Measurements from ENCODE around the gene MYLK. TPM values are rescaled to one million over a fixed set of nuclear protein-coding genes. Genes with fewer than 3 reads are reported as not detected.
"Not testable (repeated sequence)": the region's sequence is repeated elsewhere in the genome, so short reads cannot be mapped to it uniquely, and the experiment has no call there.

The MYLK gene
- total RNA-seq, 2 experiments from 2014 or later: 0.22 TPM; not detected in 1

GRCh38 chr3:123722021-123722420, 162.1 kb downstream of the MYLK start:
- H3K36me3 Mint-ChIP-seq (ENCODE audit: low read depth): no peaks in the 10 kb centered on the region
- CTCF ChIA-PET: no interaction called here
- H3K4me3 ChIP-seq (ENCODE audit: low read length): no peak overlapping the region
- POLR2A ChIA-PET: no interaction called here
- H3K27me3 Mint-ChIP-seq: peaks cover 6% of the 10 kb centered on the region
- no peaks in the 10 kb centered on the region for H3K36me3 ChIP-seq (ENCODE audit: insufficient read depth, low read length)
- no peak for DNase-seq
- ATAC-seq (ENCODE audit: poor library complexity): no peak
- no peaks in the 10 kb centered on the region for H3K9me3 ChIP-seq (ENCODE audit: control insufficient read depth in 1 of 2, insufficient read depth in 1 of 2, low read length in 2 of 2)
- H3K27me3 ChIP-seq (ENCODE audit: control insufficient read depth in 1 of 2, insufficient read depth in 2 of 2, low read length in 2 of 2): peaks cover 3 to 4% of the 10 kb centered on the region in 2 experiments
- H3K4me1 ChIP-seq (ENCODE audit: insufficient read depth, low read length): peaks cover 4% of the 10 kb centered on the region
- no peak for TF ChIP-seq CTCF (IDR thresholded peaks at IDR 0.05)
- H3K4me3 Mint-ChIP-seq: no peak overlapping the region
- H3K4me1 Mint-ChIP-seq (ENCODE audit: low read depth): no peaks in the 10 kb centered on the region
- H3K27ac Mint-ChIP-seq: no peak overlapping the region
- intact Hi-C loops (cut with DNase I, micrococcal nuclease): no loop called here
- H3K9me3 Mint-ChIP-seq: no peaks in the 10 kb centered on the region
- no peak overlapping the region for H3K27ac ChIP-seq (ENCODE audit: low read depth in 1 of 2, low read length in 2 of 2)

GRCh38 chr3:123721095-123721689, 162.9 kb downstream of the MYLK start:
- intact Hi-C loops (cut with DNase I, micrococcal nuclease); ATAC-seq (ENCODE audit: poor library complexity); H3K27me3 Mint-ChIP-seq; H3K9me3 ChIP-seq (ENCODE audit: control insufficient read depth in 1 of 2, insufficient read depth in 1 of 2, low read length in 2 of 2); H3K36me3 Mint-ChIP-seq (ENCODE audit: low read depth); H3K27ac ChIP-seq (ENCODE audit: low read depth in 1 of 2, low read length in 2 of 2); H3K4me3 ChIP-seq (ENCODE audit: low read length); H3K36me3 ChIP-seq (ENCODE audit: insufficient read depth, low read length); DNase-seq; POLR2A ChIA-PET; H3K4me3 Mint-ChIP-seq; CTCF ChIA-PET; H3K27ac Mint-ChIP-seq; H3K27me3 ChIP-seq (ENCODE audit: control insufficient read depth in 1 of 2, insufficient read depth in 2 of 2, low read length in 2 of 2); H3K4me1 Mint-ChIP-seq (ENCODE audit: low read depth); H3K9me3 Mint-ChIP-seq; H3K4me1 ChIP-seq (ENCODE audit: insufficient read depth, low read length): not testable (repeated sequence)

- H3K4me3 ChIP-seq (ENCODE audit: low read length): no peak overlapping the region
- H3K36me3 ChIP-seq (ENCODE audit: insufficient read depth, low read length): no peaks in the 10 kb centered on the region
- H3K4me1 ChIP-seq (ENCODE audit: insufficient read depth, low read length): peaks cover 4% of the 10 kb centered on the region
- peaks cover 0 to 4% of the 10 kb centered on the region in 2 experiments for H3K27me3 ChIP-seq (ENCODE audit: control insufficient read depth in 1 of 2, insufficient read depth in 2 of 2, low read length in 2 of 2)
- ATAC-seq (ENCODE audit: poor library complexity) (no peak), DNase-seq (no peak)
- POLR2A ChIA-PET: no interaction called here
- intact Hi-C loops (cut with DNase I, micrococcal nuclease): no loop called here
- Mint-ChIP-seq H3K27ac (no peak overlapping the region), H3K27me3 (peaks cover 6% of the 10 kb centered on the region), H3K36me3 (ENCODE audit: low read depth) (no peaks in the 10 kb centered on the region), H3K4me3 (no peak overlapping the region), H3K4me1 (ENCODE audit: low read depth) (no peaks in the 10 kb centered on the region), H3K9me3 (no peaks in the 10 kb centered on the region)
- no peak for TF ChIP-seq CTCF (IDR thresholded peaks at IDR 0.05)
- no peaks in the 10 kb centered on the region for H3K9me3 ChIP-seq (ENCODE audit: control insufficient read depth in 1 of 2, insufficient read depth in 1 of 2, low read length in 2 of 2)
- H3K27ac ChIP-seq (ENCODE audit: low read depth in 1 of 2, low read length in 2 of 2): no peak overlapping the region
- CTCF ChIA-PET: no interaction called here
Measured at GRCh38 chr3:123720638-123721037, 163.5 kb downstream of the MYLK start.

- no peak overlapping the region for H3K4me3 Mint-ChIP-seq
- ChIA-PET POLR2A (no interaction called here), CTCF (no interaction called here)
- no peaks in the 10 kb centered on the region for H3K36me3 Mint-ChIP-seq (ENCODE audit: low read depth)
- intact Hi-C loops (cut with DNase I, micrococcal nuclease): no loop called here
- H3K27ac Mint-ChIP-seq: no peak overlapping the region
- H3K36me3 ChIP-seq (ENCODE audit: insufficient read depth, low read length): no peaks in the 10 kb centered on the region
- H3K9me3 ChIP-seq (ENCODE audit: control insufficient read depth in 1 of 2, insufficient read depth in 1 of 2, low read length in 2 of 2): no peaks in the 10 kb centered on the region
- DNase-seq (no peak), ATAC-seq (ENCODE audit: poor library complexity) (no peak)
- H3K27me3 Mint-ChIP-seq: peaks cover 6% of the 10 kb centered on the region
- H3K27ac ChIP-seq (ENCODE audit: low read depth in 1 of 2, low read length in 2 of 2): no peak overlapping the region
- no peaks in the 10 kb centered on the region for H3K4me1 Mint-ChIP-seq (ENCODE audit: low read depth)
- H3K4me1 ChIP-seq (ENCODE audit: insufficient read depth, low read length): peaks cover 4% of the 10 kb centered on the region
- TF ChIP-seq CTCF (IDR thresholded peaks at IDR 0.05): no peak
- no peak overlapping the region for H3K4me3 ChIP-seq (ENCODE audit: low read length)
- H3K9me3 Mint-ChIP-seq: no peaks in the 10 kb centered on the region
- peaks cover 0 to 4% of the 10 kb centered on the region in 2 experiments for H3K27me3 ChIP-seq (ENCODE audit: control insufficient read depth in 1 of 2, insufficient read depth in 2 of 2, low read length in 2 of 2)
Measured at GRCh38 chr3:123719862-123720453, 164.2 kb downstream of the MYLK start.
